Kidney glomerular epithelial cell (primary cell): ENCODE data around the gene XPA.
"Not testable (repeated sequence)": the region's sequence is repeated elsewhere in the genome, so short reads cannot be mapped to it uniquely, and the experiment has no call there.

Experiments
- DNase-seq: peaks from one replicate; lab custom pipeline; 2025; lab: John Stamatoyannopoulos, UW

The XPA gene

GRCh38 chr9:97703437-97704344 is 6.6 kb upstream of the XPA start:
- peak; percentile 88 for DNase-seq

DNA sequence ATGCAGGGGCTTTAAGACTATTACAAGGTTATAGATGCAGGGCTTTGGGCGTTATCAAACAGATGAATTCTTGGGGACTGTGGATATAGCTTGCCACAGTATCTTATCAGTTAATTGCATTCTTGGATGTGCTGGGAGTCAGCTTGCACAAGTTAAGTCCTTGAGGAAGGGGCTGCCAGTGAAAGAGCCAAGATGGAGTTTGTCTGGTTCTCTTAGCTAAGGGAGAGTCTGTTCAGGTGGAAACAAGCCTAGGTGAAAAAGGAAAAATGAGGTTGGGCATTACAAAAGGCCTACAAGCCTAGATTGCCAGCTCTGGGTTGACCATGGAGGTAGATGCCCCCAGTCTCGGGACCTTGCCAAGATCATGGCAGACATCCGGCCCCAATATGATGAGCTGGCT is 2.7 kb upstream of the XPA start:
- DNase-seq: not testable (repeated sequence)

DNA sequence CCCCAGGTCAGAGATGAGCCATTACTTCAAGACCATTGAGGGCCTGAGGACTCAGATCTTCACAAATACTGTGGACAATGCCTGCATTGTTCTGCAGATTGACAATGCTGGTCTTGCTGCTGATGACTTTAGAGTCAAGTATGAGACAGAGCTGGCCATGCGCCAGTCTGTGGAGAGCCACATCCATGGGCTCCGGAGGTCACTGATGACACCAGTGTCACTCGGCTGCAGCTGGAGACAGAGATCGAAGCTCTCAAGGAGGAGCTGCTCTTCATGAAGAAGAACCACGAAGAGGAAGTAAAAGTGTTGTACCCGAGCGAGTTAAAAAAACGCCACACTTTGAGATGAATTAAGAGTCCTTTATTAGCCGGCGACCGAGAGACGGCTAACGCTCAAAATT is 2.1 kb upstream of the XPA start:
- not testable (repeated sequence) for DNase-seq

GRCh38 chr9:97698865-97699264 is 1.7 kb upstream of the XPA start:
- DNase-seq: no peak

- no peak for DNase-seq
Measured at GRCh38 chr9:97697837-97698236, 697 bp upstream of the XPA start.

GRCh38 chr9:97695995-97696802 is 941 bp downstream of the XPA start:
- peak; percentile 28 for DNase-seq

DNA sequence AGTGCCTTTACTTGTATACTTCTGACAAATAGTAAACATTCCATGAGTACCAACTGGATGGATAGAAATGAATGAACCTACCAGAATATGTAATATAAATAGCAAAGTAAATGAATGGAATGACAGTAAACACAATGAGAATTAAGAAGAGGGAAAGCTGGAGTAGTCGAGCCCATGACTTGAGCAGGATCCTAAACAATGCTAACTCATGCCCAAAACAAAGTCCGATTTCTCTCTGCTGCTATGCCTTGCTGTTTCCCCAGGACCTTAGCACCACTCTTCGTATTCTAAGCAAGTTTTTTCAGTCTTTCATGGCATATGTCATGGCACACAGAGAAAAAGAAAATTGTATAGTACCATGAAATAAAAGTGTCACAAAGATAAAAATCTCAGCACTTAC is 1.8 kb downstream of the XPA start:
- DNase-seq: no peak

DNA sequence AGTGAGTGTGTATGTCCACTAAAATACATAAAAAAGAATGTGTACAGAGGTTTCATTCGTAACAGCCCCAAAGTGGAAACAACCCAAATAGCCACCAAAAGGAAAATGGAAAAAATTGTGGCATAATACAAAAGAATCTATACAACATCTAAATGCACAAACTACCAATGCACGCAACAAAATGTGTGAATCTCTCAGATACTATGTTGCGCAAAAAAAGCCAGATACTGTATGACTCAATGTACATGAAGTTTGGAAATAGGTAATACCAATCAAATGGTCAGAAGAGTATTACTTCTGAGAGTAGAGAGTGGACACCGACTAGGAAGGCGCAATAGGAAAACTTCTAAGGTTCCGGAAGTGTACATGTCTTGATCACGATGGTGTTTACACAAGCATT is 2.4 kb downstream of the XPA start:
- no peak for DNase-seq

DNA sequence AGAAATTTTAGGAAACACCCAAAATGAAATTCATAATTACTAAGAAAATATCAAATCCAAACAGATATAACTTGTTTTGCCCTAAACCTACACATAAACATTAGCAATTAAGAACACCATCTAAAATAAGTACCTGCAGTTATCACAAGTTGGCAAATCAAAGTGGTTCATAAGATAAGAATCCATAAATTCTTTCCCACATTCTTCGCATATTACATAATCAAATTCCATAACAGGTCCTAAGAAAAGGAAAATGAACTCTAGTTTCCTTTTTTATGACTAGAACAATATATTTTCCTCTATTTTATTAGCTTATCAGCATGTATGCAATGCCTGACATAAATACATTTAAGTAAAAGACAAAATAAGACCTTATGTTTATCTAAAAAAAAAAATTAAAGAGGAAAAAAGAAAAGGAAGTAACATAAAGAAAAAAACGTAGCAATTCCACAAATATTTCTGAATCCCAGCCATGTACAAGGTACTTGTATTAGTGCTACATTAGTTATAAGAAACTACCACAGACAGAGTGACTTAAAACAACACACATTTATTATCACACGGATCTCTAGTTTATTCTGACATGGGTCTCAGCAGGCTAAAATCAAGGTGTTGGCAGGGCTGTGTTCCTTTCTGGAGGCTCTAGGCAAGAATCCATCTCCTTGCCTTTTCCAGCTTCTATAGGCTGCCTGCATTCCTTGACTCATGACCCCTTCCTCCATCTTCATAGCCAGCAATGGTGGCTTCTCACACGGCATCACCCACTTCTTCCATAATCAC is 7.5 kb downstream of the XPA start:
- DNase-seq: peak; percentile 48

GRCh38 chr9:97688654-97689053 is 8.5 kb downstream of the XPA start:
- no peak for DNase-seq

DNA sequence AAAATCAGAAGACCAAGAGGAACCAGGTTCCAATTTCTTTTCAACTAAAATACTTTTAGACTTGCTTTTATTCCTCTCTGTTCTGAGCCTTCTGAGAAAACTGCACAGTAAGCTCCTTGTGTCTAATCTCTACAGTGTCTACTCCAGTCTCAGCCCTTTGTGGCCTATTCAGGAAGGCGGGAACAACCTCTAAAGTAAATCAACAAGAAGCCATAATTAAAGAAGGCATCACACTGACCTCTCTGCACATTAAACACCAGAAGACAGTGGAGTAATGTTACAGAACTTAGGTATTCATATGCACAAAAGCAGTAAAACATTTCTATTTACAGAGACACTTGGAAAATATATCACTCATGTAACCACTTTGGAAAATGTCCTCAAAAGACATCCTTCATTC is 14.9 kb downstream of the XPA start:
- no peak for DNase-seq

DNA sequence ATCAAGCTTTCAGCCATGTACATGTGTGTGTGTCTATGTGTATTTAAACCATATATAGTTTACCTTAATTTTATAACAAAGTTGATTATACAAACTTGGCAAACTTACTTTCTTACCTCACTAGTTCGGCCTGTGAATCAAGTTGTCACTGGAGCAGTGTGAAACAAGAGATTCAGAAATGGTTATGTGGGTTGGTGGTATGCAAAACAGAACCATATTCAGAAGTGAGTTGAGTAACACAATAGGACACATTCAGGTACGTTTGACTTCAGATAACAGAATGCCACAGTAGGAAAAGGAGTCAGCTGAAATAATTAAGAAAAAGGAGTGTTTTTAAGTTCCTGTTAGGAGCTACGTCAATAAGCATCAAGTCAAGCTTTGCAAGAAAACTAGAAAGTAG is 21.5 kb downstream of the XPA start:
- no peak for DNase-seq

- DNase-seq: no peak
Measured at GRCh38 chr9:97673922-97674321, 23.2 kb downstream of the XPA start.

DNA sequence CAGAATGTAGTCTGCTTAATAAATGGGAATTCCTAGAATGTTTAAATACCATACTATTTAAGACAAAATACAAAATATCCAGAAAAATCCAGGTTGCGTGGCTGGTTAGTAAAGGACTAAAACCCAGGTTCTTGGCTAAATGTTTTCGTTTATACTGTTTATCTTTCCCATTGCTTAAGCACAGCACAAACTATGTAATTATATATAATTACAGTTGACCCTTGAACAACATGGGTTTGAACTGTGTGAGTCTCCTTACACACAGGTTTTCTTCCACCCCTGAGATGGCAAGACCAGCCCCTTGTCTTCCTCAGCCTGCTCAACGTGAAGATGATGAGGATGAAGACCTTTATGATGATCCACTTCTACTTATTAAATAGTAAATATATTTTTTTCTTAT is 24.7 kb downstream of the XPA start:
- no peak for DNase-seq

DNA sequence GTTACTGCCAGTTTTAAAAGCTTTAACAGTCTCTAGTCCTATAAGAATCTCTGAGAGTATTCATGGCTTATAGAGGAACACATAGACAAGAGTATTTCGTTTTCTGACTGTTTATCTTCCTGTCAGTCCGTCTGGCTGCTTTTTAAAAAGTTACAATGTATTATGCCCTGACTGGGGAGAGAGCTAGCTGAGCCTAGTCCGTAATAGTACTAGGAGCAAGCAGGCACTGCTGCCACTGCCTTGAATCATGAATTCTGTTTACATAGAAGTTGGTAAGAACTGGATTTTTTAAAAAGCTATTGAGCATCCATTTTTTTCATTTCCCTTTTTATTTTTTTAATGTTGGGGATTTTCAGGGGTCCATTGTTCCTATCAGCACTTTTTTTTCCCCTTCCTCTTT is 26.6 kb downstream of the XPA start:
- DNase-seq: no peak

DNA sequence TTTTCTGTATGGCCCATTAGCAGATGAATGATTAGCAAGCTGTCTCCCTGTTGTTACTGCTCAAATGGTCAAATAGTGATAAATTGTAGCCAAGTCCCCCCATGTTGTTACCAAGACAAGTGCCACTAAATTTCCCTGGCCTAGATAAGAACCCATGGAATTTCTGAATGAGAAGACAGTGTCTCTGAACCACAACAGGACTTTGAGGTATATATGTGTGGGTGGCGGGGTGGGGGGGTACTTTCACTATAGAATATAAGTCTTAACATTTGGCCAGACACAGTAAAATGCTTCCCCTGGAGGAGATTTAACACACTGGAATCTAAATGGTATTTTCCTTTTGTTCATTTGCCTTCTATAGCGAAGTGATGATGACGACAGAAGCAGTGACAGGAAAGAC is 28.7 kb downstream of the XPA start:
- no peak for DNase-seq

GRCh38 chr9:97666907-97667686 is 30.0 kb downstream of the XPA start:
- no peak for DNase-seq

DNA sequence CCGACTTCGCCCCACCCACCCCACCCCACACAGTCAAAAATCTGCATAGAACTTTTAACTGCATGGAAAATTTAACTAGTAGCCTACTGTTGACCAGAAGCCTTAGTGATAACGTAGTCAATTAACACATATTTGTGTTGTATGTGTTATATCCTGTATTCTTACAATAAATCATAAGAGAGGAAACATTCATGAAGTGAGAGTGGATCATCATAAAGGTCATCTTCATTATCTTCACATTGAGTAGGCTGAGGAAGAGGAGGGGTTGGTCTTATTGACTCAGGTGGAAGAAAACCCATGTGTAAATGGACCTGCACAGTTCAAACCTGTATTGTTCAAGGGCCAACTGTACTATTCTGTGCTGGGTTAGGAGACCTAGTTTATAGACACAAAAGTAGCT is 31.4 kb downstream of the XPA start:
- no peak for DNase-seq

- DNase-seq: no peak
Measured at GRCh38 chr9:97660847-97661246, 36.3 kb downstream of the XPA start.

- no peak for DNase-seq
Measured at GRCh38 chr9:97660340-97660739, 36.8 kb downstream of the XPA start.

GRCh38 chr9:97659771-97660170 is 37.4 kb downstream of the XPA start:
- DNase-seq: no peak

GRCh38 chr9:97658707-97659106 is 38.4 kb downstream of the XPA start:
- DNase-seq: no peak
